GM10248 (cell line): ENCODE measurements around the gene STAMBPL1.

Experiments
- CTCF ChIA-PET: fragments of 300-600 bp; sonication (Branson Sonifier 250); formaldehyde crosslinking; extraction: SDS; loops from one replicate; lab custom pipeline; 2021; ENCODE audit warnings: antibody characterized with exemption; lab: Yijun Ruan, JAX
- POLR2A ChIA-PET: fragments of 350-650 bp; sonication (Branson Sonifier 250); formaldehyde crosslinking; extraction: SDS; loops from one replicate; lab custom pipeline; 2020; ENCODE audit warnings: antibody characterized with exemption; lab: Yijun Ruan, JAX
- DNase-seq: peaks from one replicate; pipeline ENCODE4 v3.0.0; 2012; ENCODE audit errors: extremely low spot score
- TF ChIP-seq, protein P1 (sequence below): IDR thresholded peaks from 2 replicates; pipeline ENCODE4 v1.5.1; 2012; ENCODE audit warnings: mild to moderate bottlenecking, low read depth; ENCODE audit errors: extremely low read depth, missing control alignments, control extremely low read depth

The STAMBPL1 gene

DNA sequence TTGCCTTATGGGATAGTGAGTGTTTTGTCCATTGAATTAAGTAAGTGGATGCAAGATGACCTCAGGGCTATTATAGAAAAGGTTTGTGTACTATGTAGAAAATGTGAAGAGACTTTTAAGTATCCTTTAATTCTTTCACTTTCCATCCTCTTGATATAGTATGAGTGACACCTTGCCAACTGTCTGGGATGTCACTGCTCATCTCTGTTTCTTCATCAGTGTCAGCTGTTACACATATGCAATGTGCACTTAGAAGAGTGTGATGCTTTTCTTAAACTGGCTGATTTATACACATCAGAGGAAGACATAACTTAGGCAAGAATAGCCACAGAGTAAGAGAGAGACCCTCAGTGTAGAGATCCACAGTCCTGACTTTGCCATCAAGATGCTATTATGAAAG lies 81.2 kb downstream of the STAMBPL1 start:
- ChIA-PET POLR2A (no interaction called here), CTCF (interaction anchor here (0.8 to 1.8 kb wide), 4 partner anchors 18 to 29 kb away, joined by 3 to 8 read pairs (median 5); no protein-coding TSS in a partner anchor)
- no peak for DNase-seq
- TF ChIP-seq, protein P1, sequence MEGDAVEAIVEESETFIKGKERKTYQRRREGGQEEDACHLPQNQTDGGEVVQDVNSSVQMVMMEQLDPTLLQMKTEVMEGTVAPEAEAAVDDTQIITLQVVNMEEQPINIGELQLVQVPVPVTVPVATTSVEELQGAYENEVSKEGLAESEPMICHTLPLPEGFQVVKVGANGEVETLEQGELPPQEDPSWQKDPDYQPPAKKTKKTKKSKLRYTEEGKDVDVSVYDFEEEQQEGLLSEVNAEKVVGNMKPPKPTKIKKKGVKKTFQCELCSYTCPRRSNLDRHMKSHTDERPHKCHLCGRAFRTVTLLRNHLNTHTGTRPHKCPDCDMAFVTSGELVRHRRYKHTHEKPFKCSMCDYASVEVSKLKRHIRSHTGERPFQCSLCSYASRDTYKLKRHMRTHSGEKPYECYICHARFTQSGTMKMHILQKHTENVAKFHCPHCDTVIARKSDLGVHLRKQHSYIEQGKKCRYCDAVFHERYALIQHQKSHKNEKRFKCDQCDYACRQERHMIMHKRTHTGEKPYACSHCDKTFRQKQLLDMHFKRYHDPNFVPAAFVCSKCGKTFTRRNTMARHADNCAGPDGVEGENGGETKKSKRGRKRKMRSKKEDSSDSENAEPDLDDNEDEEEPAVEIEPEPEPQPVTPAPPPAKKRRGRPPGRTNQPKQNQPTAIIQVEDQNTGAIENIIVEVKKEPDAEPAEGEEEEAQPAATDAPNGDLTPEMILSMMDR = no peak

DNA sequence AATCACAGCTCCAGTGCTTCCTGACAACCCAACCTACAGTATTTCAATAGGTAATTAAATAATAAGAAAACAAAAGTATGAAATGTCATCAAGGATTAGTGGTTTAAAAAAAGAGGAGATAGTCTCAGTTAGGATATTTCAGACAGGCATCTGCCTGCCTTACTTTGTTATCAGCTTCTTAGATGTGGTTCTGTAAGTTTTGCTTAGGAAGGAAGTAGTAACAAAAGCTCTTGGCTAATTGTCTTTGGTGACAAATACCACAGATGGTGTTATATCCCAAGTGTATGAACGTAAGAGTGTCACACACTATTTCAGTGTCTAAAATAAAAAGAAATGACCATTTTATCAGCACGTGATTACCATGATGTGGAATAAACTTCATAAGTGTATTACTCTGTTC lies 82.3 kb downstream of the STAMBPL1 start:
- ChIA-PET CTCF (interaction anchor here (0.8 to 0.9 kb wide), 3 partner anchors 10 to 13 kb away, joined by 3 read pairs; no protein-coding TSS in a partner anchor), POLR2A (no interaction called here)
- no peak for DNase-seq
- TF ChIP-seq, protein P1 = no peak

DNA sequence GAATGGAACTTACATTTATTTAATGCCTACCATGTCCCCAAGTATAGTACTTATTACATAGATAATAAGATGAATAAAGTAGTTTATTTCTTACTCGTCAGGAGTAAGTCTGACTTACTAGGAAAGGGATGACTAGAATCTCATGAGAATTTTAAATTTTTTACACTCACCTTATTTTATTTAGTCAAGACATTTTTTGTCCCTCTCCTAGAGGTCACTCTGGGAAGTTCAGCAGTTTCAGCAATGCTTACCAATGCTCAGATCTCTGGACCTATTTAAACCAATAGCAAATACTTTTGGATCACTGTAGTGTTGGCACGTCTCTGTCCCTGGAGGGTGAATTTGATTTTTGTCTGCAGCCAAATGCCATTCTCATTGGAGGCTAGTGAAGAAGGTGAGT lies 83.3 kb downstream of the STAMBPL1 start:
- CTCF ChIA-PET = interaction anchor here (0.8 to 1.5 kb wide), 4 partner anchors 28 to 255 kb away, joined by 3 to 4 read pairs (median 4); no protein-coding TSS in a partner anchor
- TF ChIP-seq, protein P1 = no peak
- POLR2A ChIA-PET = no interaction called here
- no peak for DNase-seq

- no peak for DNase-seq
- ChIA-PET POLR2A (no interaction called here), CTCF (interaction anchor here (0.8 to 1.6 kb wide), 6 partner anchors 10 to 31 kb away, joined by 3 to 6 read pairs (median 4); no protein-coding TSS in a partner anchor)
- TF ChIP-seq, protein P1 = no peak
Measured at GRCh38 chr10:88964360-88964759, 84.3 kb downstream of the STAMBPL1 start.

- DNase-seq = no peak
- TF ChIP-seq, protein P1 = no peak
- ChIA-PET CTCF (interaction anchor here (0.8 to 1.6 kb wide), 5 partner anchors 9 to 30 kb away, joined by 3 to 6 read pairs (median 4); no protein-coding TSS in a partner anchor), POLR2A (no interaction called here)
Measured at GRCh38 chr10:88964869-88965415, 84.9 kb downstream of the STAMBPL1 start.

DNA sequence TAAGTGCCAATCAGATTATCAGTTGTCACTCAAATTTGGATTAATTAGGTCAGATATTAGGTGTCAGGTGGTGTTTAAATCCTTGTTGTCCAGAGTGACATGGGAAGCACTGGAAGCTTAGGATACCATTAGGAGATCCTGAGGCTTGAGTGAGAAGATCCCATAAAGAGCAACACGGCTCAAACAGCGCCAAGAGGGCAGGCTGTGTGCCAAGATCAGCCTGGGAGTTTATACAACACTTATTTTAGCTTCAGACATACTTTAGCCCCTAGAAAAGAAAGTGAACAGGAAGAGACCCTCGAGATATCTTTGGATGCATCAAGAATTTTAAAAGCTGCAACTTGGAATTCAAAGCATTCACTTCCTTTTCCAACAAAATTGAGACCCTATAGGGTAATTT lies 86.8 kb downstream of the STAMBPL1 start:
- CTCF ChIA-PET = interaction anchor here (0.8 to 1.0 kb wide), 4 partner anchors 20 to 252 kb away, joined by 3 read pairs; no protein-coding TSS in a partner anchor
- TF ChIP-seq, protein P1 = no peak
- no peak for DNase-seq

More for the DNA sequence above, 86.8 kb downstream of the STAMBPL1 start:
- POLR2A ChIA-PET = no interaction called here
